Neuron (in vitro differentiated cells): ENCODE results near the gene STRBP.

ENCODE experiments used
- H2AFZ ChIP-seq: one replicate; pipeline ENCODE4 v1.6.1; 2013; ENCODE audit warnings: low read depth, mild to moderate bottlenecking, inconsistent platforms, low read length, moderate library complexity
- H3K27me3 ChIP-seq: one replicate; pipeline ENCODE4 v1.6.1; 2013; ENCODE audit warnings: low read length; ENCODE audit not compliant: insufficient read depth
- H3K36me3 ChIP-seq: one replicate; pipeline ENCODE4 v1.6.1; 2013; ENCODE audit warnings: low read length; ENCODE audit not compliant: insufficient read depth
- H3K4me1 ChIP-seq: one replicate; pipeline ENCODE4 v1.6.1; 2013; ENCODE audit warnings: low read length; ENCODE audit not compliant: insufficient read depth
- H3K4me3 ChIP-seq: 2 replicates; pipeline ENCODE4 v1.5.1; 2013; ENCODE audit warnings: mild to moderate bottlenecking, low read length, moderate library complexity
- H3K9me3 ChIP-seq: one replicate; pipeline ENCODE4 v1.6.1; 2013; ENCODE audit warnings: low read length

The STRBP gene

DNA sequence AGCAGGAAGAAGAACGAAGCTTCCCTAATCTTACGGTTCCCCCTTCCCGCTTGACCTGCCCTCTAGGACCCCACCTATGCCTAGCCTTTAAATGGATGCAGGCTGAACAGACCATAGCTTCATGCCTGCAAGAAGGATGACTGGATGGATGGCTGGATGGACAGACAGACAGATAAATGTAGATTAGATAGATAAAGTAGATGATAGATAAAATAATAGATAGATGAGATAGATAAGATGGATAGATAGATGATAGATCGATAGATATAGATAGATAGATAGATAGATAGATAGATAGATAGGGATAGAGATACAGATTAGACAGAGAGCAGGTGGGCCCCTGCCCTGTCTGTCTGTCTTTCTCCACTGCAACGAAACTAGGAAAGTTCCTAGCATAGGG lies 162.9 kb downstream of the STRBP start:
- Histone ChIP-seq H3K27me3 (no peaks in the 10 kb centered on the region), H3K4me3 (no peak overlapping the region), H3K9me3 (no peaks in the 10 kb centered on the region), H2AFZ (no peak overlapping the region), H3K4me1 (no peaks in the 10 kb centered on the region), H3K36me3 (peaks cover 72% of the 10 kb centered on the region)

DNA sequence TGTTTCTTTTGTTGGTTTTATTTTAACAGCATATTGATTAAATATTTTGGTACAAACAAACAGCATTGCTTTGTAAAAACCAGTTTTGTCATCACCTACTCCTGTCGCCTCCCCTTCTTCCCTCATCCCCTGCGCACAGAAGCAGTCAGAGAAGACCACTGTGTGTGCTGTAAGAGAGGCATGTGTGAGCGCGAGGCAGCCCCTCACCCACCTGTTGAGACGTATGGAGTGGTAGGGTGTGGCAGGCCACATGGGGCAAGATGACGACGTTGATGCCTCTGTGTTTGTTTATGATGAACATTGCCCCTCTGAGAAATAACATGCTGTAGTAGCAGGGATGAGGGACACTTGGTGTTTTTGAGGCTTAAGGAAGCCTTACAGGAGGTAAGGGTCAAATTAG lies 163.6 kb downstream of the STRBP start:
- Histone ChIP-seq H3K9me3 (no peaks in the 10 kb centered on the region), H3K36me3 (peaks cover 69% of the 10 kb centered on the region), H3K27me3 (no peaks in the 10 kb centered on the region), H3K4me3 (no peak overlapping the region), H3K4me1 (no peaks in the 10 kb centered on the region), H2AFZ (no peak overlapping the region)

DNA sequence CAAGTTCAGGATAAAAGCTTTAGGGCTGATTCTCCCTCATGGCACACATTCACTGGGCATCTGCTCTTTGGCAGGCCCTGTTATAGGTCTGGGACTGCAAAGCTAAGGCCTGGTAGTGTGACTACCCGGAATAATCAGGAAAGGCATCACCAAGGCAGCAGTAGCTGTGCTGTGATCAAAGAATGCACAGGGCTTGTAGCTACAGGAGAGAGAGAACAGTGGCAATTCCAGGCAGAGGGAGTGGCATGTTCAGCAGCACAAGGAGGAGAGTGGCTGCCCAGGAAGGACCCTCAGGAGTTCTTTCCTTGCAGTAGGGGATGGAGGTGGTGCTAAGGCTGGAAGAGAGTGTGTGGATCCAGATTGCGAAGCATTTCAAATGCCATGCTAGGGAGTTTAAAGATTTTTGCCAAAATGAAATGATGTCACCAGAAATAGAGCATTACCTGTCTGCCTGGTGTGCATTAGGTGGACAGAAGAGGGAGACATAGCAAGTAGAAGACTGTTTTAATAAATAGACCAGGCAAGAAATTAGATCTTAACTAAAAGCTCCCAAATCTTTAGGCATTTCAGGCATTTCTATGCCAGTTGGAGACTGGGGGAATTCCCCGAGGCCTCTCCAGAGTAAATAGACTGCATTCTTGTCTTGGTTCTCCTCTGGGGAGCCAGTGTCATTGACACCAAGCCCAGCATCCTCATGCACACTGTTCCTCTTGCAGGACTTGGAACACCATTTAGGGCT lies 165.8 kb downstream of the STRBP start:
- Histone ChIP-seq H2AFZ (no peak overlapping the region), H3K9me3 (no peaks in the 10 kb centered on the region), H3K27me3 (no peaks in the 10 kb centered on the region), H3K4me3 (no peak overlapping the region), H3K4me1 (no peaks in the 10 kb centered on the region), H3K36me3 (peaks cover 71% of the 10 kb centered on the region)

DNA sequence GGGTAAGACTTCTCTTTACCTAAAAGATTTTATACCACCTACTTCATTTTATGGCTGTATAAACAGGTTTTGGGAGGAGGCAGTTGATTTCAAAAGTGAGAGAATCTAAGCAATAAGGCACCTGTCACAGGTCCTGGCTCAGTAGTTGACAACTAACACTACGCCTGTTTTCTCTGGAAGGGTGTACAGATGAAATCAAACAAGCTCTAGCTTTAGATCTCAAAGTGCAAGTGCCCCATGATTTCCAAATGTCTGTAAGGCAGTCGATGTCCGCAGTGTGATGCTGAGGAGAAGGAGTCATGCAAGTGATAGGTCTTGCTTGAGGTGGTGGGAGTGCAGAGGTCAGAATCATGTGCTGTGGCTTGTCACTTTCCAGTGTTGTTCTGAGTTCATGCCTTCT lies 168.8 kb downstream of the STRBP start:
- H3K27me3 ChIP-seq = no peaks in the 10 kb centered on the region
- H3K4me1 ChIP-seq = no peaks in the 10 kb centered on the region
- H3K36me3 ChIP-seq = peaks cover 69% of the 10 kb centered on the region
- H3K4me3 ChIP-seq = no peak overlapping the region
- H2AFZ ChIP-seq = no peak overlapping the region
- no peaks in the 10 kb centered on the region for H3K9me3 ChIP-seq

DNA sequence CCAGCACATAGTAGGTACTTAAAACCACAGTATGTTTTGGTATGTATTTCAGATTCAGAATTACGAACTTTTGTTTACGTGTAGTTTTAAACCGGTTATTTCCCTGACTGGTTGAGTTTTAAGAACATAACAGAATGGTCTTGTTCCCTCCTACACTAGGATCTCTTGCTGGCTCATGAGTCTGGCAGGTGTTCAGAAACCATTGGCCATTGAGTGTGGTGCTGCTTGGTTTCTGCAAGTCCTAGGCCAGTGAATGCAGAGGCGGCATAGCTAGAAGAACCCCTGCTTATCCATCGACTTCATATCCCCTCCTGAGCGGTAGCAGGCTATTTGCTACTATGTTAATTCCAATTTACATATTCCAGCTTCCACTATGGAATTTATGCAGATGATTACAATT lies 169.3 kb downstream of the STRBP start:
- H2AFZ ChIP-seq = no peak overlapping the region
- peaks cover 64% of the 10 kb centered on the region for H3K36me3 ChIP-seq
- no peaks in the 10 kb centered on the region for H3K9me3 ChIP-seq
- no peaks in the 10 kb centered on the region for H3K4me1 ChIP-seq
- H3K27me3 ChIP-seq = no peaks in the 10 kb centered on the region
- no peak overlapping the region for H3K4me3 ChIP-seq

DNA sequence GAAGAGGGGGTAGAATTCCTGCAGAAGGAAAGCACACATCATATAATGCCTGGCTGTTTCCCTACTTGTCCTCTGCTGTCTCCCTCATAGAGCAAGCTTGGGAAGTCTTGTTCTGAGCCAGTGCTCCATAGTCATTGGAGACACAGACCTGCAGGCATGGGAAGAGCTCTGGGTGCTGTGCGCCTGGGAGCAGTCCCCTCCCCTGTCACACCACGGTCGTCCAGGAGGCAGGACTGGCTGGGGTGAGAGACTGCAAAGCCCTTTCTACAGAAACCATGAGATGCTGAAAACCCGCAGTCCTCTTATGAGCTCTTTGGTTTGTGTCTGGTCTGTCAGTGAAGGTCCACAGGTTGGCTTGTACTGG lies 170.3 kb downstream of the STRBP start:
- H3K9me3 ChIP-seq = no peaks in the 10 kb centered on the region
- no peak overlapping the region for H2AFZ ChIP-seq
- no peak overlapping the region for H3K4me3 ChIP-seq
- no peaks in the 10 kb centered on the region for H3K4me1 ChIP-seq
- no peaks in the 10 kb centered on the region for H3K27me3 ChIP-seq
- H3K36me3 ChIP-seq = peaks cover 68% of the 10 kb centered on the region

DNA sequence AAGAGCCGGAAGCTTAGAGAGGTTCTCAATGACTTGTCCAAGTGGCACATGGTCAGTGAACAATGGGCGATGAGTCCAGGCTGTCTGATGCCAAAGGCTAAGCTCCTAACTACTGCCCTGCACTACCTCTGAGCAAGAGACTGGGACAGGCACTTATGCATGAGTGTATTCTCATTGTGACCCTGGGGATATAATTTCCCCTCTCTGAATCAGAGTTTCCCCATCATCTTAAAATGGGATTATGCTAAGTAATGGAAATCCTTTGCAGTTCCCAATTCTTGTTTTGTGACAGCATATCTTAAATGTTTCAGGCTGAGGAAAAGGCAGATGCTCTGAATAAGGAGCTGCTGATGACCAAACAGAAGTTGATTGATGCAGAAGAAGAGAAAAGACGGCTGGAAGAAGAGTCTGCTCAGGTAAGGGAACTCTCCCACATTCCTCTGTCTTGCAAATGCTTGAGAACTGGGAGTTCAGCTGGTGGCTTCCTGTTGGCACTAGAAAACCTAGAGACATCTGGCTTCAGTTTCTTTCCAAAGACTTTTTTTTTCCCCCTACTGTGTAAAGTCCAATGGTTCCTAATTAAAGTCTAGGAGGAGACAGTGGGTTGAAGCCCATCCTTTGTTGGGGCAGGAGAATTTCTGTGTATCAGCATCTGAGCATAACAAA lies 170.8 kb downstream of the STRBP start:
- Histone ChIP-seq H3K27me3 (no peaks in the 10 kb centered on the region), H3K9me3 (no peaks in the 10 kb centered on the region), H2AFZ (no peak overlapping the region), H3K36me3 (peaks cover 67% of the 10 kb centered on the region), H3K4me3 (no peak overlapping the region), H3K4me1 (no peaks in the 10 kb centered on the region)

DNA sequence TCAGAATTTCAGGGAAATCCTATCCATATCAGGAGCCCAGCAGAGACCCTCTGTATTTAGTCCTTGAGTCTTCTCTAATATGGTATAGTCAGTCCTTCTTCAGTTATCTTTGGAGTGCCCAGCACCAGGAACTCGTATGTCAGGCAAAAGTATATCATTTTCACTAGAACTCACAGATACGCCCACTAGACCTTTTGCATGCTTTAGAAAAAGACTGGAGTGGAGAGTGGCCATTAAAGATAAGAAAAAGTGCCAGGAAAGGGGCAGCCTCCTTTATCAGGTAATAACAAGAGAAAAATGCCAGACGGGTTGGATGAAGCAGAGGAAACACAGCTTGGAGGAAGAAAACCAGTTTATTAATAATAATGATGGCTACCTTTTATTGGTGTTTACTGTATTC lies 171.4 kb downstream of the STRBP start:
- Histone ChIP-seq H3K4me3 (no peak overlapping the region), H3K27me3 (no peaks in the 10 kb centered on the region), H3K4me1 (no peaks in the 10 kb centered on the region), H2AFZ (no peak overlapping the region), H3K9me3 (no peaks in the 10 kb centered on the region), H3K36me3 (peaks cover 67% of the 10 kb centered on the region)

DNA sequence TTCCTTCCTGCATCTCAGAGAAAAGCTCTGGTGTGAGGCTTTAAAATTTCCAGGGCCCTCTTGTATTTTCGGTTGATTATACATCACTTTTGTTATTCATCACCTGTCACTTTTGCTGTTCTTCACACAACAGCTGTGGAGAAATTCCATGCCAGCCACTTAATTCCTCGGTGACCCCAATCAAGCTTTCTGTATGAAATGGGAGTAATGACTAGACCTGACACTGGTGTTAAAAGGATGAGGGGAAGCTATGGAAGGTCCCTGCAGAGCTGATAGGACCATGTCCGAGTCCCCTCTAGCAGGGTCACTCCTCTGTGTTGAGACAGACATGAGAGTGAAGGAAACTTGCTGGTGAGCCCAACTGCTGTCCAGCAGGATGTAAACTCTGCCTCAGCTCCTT lies 175.2 kb downstream of the STRBP start:
- Histone ChIP-seq H3K9me3 (no peaks in the 10 kb centered on the region), H3K36me3 (peaks cover 73% of the 10 kb centered on the region), H3K4me1 (no peaks in the 10 kb centered on the region), H3K4me3 (no peak overlapping the region), H3K27me3 (no peaks in the 10 kb centered on the region), H2AFZ (no peak overlapping the region)

DNA sequence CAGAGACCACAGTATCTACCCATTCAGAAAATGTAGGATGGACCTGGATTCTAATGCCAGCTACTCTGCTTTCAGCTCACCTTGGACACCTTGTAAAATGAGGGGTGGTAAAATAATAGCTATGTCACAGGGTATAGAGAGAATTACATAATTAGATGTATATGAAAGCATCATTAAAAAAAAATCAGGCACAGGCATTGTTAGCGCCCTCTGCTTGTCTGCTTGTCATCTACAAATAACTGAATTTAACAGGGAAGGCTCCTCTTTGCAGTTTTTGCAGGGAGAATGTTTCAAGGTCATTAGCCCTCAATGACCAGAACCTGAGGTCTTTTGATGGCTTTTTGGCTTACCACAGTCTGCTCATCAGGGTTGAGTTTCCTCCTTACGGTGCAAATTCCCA lies 176.9 kb downstream of the STRBP start:
- Histone ChIP-seq H3K9me3 (no peaks in the 10 kb centered on the region), H3K27me3 (no peaks in the 10 kb centered on the region), H3K4me3 (no peak overlapping the region), H3K36me3 (peaks cover 62% of the 10 kb centered on the region), H2AFZ (no peak overlapping the region), H3K4me1 (no peaks in the 10 kb centered on the region)

DNA sequence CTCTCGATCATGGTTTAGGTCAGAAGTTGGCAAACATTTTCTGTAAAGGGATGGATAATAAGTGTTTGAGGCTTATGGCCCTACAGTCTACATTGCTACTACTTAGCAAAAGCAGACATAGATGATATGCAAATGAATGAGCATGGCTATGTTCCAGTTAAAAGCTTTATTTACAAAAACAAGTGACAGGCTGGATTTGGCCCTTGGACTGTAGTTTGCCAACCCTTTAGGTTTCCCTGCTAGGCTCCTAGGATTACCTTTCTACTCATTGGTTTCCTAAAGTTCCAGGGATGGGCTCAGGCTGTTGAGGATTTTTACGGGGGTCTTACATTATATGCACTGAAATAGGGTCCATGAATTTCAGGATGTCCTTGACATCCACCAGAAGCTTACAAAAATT lies 177.4 kb downstream of the STRBP start:
- H3K27me3 ChIP-seq = no peaks in the 10 kb centered on the region
- H3K4me3 ChIP-seq = no peak overlapping the region
- H2AFZ ChIP-seq = no peak overlapping the region
- no peaks in the 10 kb centered on the region for H3K9me3 ChIP-seq
- no peaks in the 10 kb centered on the region for H3K4me1 ChIP-seq
- H3K36me3 ChIP-seq = peaks cover 66% of the 10 kb centered on the region

DNA sequence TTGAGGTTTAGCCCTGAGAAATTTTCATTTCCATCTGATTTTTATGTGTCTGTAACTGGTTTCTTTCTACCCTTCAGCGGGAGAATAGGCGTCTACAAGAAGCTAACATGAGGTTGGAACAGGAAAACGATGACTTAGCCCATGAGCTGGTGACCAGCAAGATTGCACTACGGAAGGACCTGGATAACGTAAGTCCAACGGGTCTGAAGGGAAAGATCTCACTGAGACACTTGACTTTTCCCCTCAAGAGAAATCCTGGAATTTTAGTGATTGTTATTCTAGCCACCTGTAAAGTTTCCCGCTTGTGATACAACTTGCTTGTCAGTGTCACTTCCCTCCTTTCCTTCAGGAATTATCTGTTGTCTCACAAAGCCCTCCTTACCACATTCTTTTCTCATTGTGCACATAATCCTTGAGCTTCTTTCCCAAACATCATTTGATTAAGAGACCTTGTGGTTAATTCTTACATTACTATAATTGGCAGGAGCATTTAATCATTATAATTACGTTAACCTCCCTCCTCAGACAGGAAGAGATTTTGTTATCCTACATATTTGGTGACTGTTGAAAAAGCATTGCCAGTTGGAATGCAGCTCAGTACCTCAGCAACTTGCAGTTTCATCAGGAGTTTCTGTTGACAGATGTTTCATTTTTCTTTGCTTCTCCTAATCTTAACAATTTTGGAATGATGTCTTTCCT lies 178.0 kb downstream of the STRBP start:
- Histone ChIP-seq H3K27me3 (no peaks in the 10 kb centered on the region), H2AFZ (no peak overlapping the region), H3K4me3 (no peak overlapping the region), H3K36me3 (peaks cover 64% of the 10 kb centered on the region), H3K4me1 (no peaks in the 10 kb centered on the region), H3K9me3 (no peaks in the 10 kb centered on the region)

DNA sequence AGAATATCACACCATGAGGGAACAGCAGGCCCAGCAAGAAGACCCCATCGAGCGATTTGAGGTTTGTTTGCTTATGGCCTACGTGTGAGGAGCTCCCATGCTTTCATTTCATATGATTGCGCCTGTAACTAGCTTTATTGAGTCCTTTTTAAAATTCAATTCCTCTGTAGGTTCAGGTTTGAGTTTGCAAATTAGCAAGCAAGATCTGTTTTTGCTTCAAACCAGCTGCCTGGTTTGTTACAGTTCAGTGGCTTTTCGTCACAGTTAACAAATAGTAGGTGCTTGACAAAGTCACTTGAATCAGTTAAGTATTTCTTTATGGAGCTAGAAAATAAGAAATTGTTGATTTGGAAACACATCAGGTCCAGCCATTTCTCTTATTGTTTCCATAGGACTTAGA lies 178.6 kb downstream of the STRBP start:
- H3K36me3 ChIP-seq = peaks cover 68% of the 10 kb centered on the region
- H3K9me3 ChIP-seq = no peaks in the 10 kb centered on the region
- H3K4me1 ChIP-seq = no peaks in the 10 kb centered on the region
- H3K27me3 ChIP-seq = no peaks in the 10 kb centered on the region
- H2AFZ ChIP-seq = no peak overlapping the region
- no peak overlapping the region for H3K4me3 ChIP-seq
